Esophagus muscularis mucosa (tissue), 4 donors: ENCODE data around the gene CCDC141. TPM values are rescaled to one million over a fixed set of nuclear protein-coding genes. Genes with fewer than 3 reads are reported as not detected.

ENCODE experiments used
- DNase-seq: peaks from one replicate; pipeline ENCODE4 v3.0.0-alpha.2; 2017; ENCODE audit errors: extremely low spot score
- H3K27ac ChIP-seq, 4 donors: fragments of 200-600 bp; sonication (generic); replicated peaks in 1 of 4; 1 replicate in 3 of 4; 2 replicates in 1 of 4; pipeline ENCODE4 v1.5.1; 2016 to 2019; ENCODE audit warnings: mild to moderate bottlenecking in 1 of 4
- H3K27me3 ChIP-seq, 4 donors: fragments of 200-600 bp; sonication (generic); one replicate each; pipeline versions ENCODE4 v1.5.1 to v1.6.0; 2016 to 2019
- H3K36me3 ChIP-seq, 4 donors: fragments of 200-600 bp; sonication (generic); one replicate each; pipeline ENCODE4 v1.5.1; 2016 to 2019
- H3K4me1 ChIP-seq, 4 donors: fragments of 200-600 bp; sonication (generic); one replicate each; pipeline ENCODE4 v1.5.1; 2016 to 2019
- H3K4me3 ChIP-seq, 4 donors: fragments of 200-600 bp; sonication (generic); 1 replicate in 2 of 4; 2 replicates in 2 of 4; pipeline ENCODE4 v1.5.1; 2016 to 2019; ENCODE audit warnings: mild to moderate bottlenecking in 4 of 4, moderate library complexity in 1 of 4
- H3K9me3 ChIP-seq, 4 donors: fragments of 200-600 bp; sonication (generic); 1 replicate in 3 of 4; 2 replicates in 1 of 4; pipeline ENCODE4 v1.5.1; 2016 to 2019
- CTCF ChIP-seq, 3 experiments: fragments of 200-600 bp in 2 of 3; fragments of 450-650 bp in 1 of 3; sonication (generic) in 2 of 3; IDR thresholded peaks; one replicate each; pipeline ENCODE4 v1.5.1; 2017 to 2019; ENCODE audit warnings: antibody characterized with exemption in 3 of 3, mild to moderate bottlenecking in 2 of 3, moderate library complexity in 1 of 3
- EP300 ChIP-seq: sonication (generic); formaldehyde crosslinking; IDR thresholded peaks from one replicate; pipeline ENCODE4 v1.6.1; 2017; ENCODE audit warnings: antibody characterized with exemption
- POLR2A ChIP-seq: fragments of 450-650 bp; IDR thresholded peaks from one replicate; pipeline ENCODE4 v1.6.1; 2017; ENCODE audit warnings: antibody characterized with exemption, moderate library complexity, mild to moderate bottlenecking, low read depth
- POLR2AphosphoS5 ChIP-seq, 2 donors: sonication (generic); formaldehyde crosslinking; IDR thresholded peaks; one replicate each; pipeline ENCODE4 v1.6.1; 2017; ENCODE audit warnings: antibody characterized with exemption in 2 of 2
- WGBS: methylation state at CpG from one replicate; pipeline ENCODE4 v1.1.5; 2018; 5-methylcytosine and 5-hydroxymethylcytosine counted together
- intact Hi-C: fragments of 100-400 bp; cut with DNase I; formaldehyde crosslinking; loops from one replicate; pipeline ENCODE4 v1.15.1; 2023
- total RNA-seq, 4 donors: library from RNA; depleted of rRNA; stranded (reverse); fragments of >200 nt; gene quantifications; one replicate each; pipeline versions ENCODE4 v1.1.0 to v1.2.1, GENCODE V29; 2016

Gene CCDC141
- total RNA-seq, 4 donors from 2014 or later: 2.7 to 8.7 (median 4.1) TPM

- TF ChIP-seq POLR2AphosphoS5 (IDR thresholded peaks at IDR 0.05) (no peak), EP300 (no peak), CTCF (IDR thresholded peaks at IDR 0.05) (no peak), POLR2A (no peak)
- H3K36me3 ChIP-seq: no peaks in the 10 kb centered on the region
- no peak overlapping the region for H3K4me3 ChIP-seq
- peaks cover 0 to 9% (median 6%) of the 10 kb centered on the region in 4 donors for H3K4me1 ChIP-seq
- no peaks in the 10 kb centered on the region for H3K27me3 ChIP-seq
- intact Hi-C loops: no loop called here
- no peaks in the 10 kb centered on the region for H3K9me3 ChIP-seq
- DNase-seq: no peak
- H3K27ac ChIP-seq: no peak overlapping the region
- 79% methylated on average over 6 of the region's 7 CpGs for WGBS
Observed at GRCh38 chr2:178824181-178824580, 225.8 kb downstream of the CCDC141 start.

GRCh38 chr2:178819992-178820391 is 229.9 kb downstream of the CCDC141 start:
- H3K27ac ChIP-seq: no peak overlapping the region
- WGBS: 33% methylated on average over 4 of the region's 4 CpGs
- H3K36me3 ChIP-seq: no peaks in the 10 kb centered on the region
- intact Hi-C loops: no loop called here
- no peaks in the 10 kb centered on the region for H3K9me3 ChIP-seq
- TF ChIP-seq POLR2A: no peak
- TF ChIP-seq POLR2AphosphoS5 (IDR thresholded peaks at IDR 0.05): no peak
- no peak for TF ChIP-seq EP300
- TF ChIP-seq CTCF (IDR thresholded peaks at IDR 0.05): no peak
- no peak for DNase-seq
- H3K4me1 ChIP-seq: peaks cover 0 to 9% (median 4%) of the 10 kb centered on the region in 4 donors
- H3K27me3 ChIP-seq: no peaks in the 10 kb centered on the region
- H3K4me3 ChIP-seq: no peak overlapping the region

- Histone ChIP-seq H3K36me3 (no peaks in the 10 kb centered on the region), H3K27ac (no peak overlapping the region), H3K9me3 (no peaks in the 10 kb centered on the region), H3K27me3 (no peaks in the 10 kb centered on the region), H3K4me1 (peaks cover 0 to 9% (median 4%) of the 10 kb centered on the region in 4 donors), H3K4me3 (no peak overlapping the region)
- no peak for DNase-seq
- 76% methylated on average over 1 of the region's 1 CpG for WGBS
- TF ChIP-seq EP300 (no peak), CTCF (IDR thresholded peaks at IDR 0.05) (no peak), POLR2A (no peak), POLR2AphosphoS5 (IDR thresholded peaks at IDR 0.05) (no peak)
- intact Hi-C loops: no loop called here
Observed at GRCh38 chr2:178819147-178819875, 230.6 kb downstream of the CCDC141 start.

GRCh38 chr2:178811901-178812300 is 238.0 kb downstream of the CCDC141 start:
- 70% methylated on average over 2 of the region's 2 CpGs for WGBS
- Histone ChIP-seq H3K27me3 (no peaks in the 10 kb centered on the region), H3K27ac (no peak overlapping the region), H3K9me3 (no peaks in the 10 kb centered on the region), H3K4me3 (no peak overlapping the region), H3K36me3 (no peaks in the 10 kb centered on the region), H3K4me1 (no peaks in the 10 kb centered on the region)
- DNase-seq: no peak
- intact Hi-C loops: no loop called here
- no peak for TF ChIP-seq CTCF (IDR thresholded peaks at IDR 0.05)
- no peak for TF ChIP-seq EP300
- TF ChIP-seq POLR2A: no peak
- no peak for TF ChIP-seq POLR2AphosphoS5 (IDR thresholded peaks at IDR 0.05)
